HG02678 (cell line): ENCODE results near the gene KATNAL1.

ENCODE experiments used
- ATAC-seq: cut with Tn5 transposase; IDR thresholded peaks from one replicate; pipeline ENCODE4 v1.9.1; 2021; ENCODE audit warnings: mild to moderate bottlenecking, moderate library complexity; ENCODE audit not compliant: unreplicated experiment

The KATNAL1 gene

DNA sequence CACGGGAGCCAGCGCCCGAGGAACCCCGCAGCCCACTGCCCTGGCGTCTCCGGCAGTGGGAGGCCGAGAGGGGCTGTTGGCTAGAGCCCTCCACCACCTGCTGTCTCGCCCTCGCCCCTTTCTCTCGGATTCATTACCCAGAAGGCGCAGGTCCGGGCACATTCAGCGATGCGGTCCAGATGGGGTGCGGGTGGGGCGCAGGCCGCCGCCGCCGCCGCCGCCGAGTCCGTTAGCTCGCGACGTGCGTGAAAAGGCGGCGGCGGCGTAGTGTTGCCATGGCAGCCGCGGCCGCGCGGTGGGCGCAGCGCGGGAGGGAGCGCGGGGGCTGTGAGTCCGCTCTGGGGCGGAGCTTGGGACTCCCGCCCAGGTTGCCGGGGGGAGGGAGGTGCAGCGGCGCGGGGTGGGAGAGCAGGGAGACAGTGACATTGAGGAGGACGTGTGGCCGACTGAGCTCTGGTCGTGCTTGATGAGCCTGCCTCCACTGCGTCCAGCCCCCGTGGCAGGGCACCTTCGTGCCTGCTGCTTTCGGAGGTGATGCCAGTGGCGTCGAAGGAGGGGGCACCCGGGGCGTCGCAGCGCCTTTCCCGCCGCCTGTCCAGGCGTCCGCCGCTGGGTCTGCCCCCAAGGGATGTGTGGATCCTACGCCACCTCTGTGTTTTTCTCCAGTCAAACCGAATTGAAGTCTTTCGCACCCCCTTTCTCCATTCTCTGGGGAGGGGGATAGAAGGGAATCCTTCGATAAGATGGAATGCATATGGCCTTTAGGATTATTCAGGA, at the start of gene KATNAL1:
Gene KATNAL1 (minus strand): TSS at position 358 of the 777 bp plus-strand sequence. CDS start 23,774 bp downstream, outside the sequence.
- peak; percentile 62 for ATAC-seq

DNA sequence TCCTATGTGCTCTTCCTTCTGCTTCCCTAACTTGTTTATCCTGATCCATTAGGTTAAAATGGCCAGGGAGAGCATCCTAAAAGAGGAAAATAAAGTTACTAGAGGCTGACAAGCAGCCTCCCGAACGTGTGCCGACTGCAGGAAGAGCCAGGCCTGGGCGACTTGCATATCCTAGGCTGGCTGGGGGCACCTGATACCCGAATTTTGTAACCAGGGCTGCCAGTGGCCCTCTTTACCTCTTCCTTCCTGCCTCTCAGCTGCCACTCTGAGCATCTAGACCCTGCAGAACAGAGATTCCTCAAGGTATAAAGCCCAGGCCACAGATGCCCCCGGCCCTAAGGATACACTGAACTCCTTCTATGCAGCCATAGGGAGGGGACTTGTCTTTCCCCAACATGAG, 48.5 kb upstream of the KATNAL1 start:
- no peak for ATAC-seq

DNA sequence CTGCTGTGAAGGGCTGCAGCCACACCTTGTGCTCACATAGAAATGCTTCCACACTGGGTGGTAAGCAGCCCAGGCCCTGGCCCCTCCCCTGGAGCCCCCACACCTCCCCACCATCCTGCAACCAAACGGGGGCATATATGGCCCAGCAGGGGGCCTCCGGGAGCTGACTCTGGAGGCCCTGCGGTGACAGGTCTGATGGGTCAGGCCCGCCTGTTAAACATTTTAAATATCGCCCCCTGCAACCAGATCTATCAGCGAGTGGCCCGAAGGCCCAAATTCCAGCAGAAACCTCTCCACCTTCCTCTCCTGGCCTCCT, 48.0 kb upstream of the KATNAL1 start:
- peak; percentile 60 for ATAC-seq

DNA sequence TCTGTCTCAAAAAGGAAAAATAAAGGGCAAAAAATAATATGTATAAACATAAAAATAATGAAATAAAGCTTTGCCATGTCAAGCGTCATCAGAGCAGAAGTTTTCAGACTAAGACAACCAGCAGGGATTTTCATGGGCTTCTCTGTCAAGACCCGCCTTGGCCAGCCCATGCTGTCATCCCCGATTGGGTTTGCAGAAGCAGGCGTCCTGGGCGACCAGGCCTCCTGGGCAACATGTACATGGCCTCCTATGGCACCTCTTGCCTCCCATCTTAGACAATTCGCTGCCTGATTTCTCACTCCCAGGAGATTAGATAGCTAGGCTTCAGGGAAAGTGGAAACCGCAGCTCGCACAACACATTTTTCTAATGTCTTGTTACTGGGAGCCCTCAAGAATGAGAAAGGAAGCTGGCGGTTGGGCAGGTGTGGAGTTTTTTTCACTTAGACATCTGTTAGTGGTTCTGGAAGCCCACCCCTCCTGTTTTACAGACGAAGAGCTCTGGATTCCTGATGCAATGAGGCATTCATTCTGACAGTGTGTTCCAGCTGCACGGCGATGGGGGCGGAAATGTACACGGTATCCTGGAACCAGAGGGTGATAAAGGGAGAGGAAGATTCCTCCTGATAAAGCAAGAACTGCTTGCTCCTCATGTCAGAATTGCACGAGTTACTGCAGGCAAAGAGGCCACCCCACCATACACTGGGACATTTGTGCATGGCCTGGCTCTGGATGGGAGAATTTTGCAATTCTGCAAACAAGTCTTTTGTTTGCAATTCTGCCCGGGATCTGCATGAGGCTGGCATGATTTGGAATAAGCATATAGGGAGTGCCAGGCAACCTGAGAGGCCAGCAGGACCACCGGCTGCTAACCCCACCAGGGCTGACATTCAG, 47.4 kb upstream of the KATNAL1 start:
- peak; percentile 31 for ATAC-seq

DNA sequence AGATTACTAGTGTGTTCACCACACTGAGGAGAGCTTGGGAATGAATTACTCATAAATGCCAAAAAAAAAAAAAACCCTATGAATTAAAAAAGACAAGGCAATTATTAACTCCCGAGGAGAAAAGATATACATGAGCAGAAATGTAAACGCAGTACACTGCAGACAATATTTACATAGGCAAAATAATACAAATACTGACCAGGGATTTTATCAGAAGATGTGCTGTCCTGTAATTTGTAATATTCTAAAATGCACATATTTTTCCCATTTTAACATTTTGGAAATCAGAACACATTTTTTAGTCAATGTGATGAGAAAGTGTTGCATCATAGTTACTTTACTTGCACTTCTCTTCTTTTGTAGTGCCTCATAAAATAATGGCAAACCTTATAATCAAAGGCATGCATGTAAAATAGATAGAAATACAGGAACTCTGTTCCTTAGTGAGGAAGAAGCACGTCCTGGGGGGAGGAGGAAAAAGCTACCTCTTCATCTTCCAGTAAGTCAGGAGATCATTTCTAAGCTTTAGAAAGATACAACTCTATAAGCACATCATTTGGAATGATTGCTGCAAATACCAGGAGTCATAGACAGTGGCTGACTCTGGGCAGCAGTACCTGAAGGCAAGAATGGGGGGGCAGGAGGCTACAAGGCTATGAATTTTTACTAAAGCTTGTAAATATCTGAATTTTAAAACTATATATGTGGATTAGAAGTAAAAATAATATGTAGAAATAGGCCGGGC, 46.3 kb upstream of the KATNAL1 start:
- ATAC-seq = no peak

DNA sequence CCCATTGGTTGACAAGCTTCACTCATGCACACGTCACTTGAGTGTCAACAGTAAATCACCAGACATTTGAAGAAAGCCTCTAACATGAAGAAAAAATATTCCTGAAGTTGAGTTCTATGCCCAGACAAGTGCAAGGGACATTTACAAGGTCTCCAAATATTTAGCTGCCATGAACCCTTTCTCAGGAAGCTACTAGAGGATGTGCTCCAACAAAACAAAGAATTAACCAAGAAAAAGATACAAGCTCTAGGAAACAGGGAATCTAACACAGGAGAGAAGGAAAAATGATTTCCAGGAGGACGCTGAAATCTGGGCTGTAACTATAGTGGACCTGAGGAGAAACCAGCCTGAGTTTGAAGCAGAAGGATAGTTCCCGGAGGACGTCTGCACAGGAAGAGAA, 45.7 kb upstream of the KATNAL1 start:
- ATAC-seq = no peak

DNA sequence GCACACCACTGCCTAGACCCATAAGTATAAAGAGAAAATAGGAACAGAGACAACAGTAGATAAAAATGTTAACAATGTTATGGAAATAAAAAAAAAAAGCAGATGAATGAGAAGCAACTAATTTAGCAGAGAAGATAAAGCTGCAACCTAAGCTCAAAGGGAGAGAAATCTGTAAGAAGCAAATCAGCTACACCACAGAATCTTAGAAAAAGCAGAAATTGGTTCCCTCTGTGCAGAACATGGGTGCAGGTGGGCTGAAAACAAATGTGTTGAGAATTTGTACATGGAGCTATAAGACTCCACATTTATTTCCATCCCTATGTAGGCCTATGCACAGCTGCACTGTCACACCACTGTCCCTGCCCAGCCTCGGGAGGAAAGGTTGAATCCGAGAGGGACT, 44.8 kb upstream of the KATNAL1 start:
- ATAC-seq = no peak

DNA sequence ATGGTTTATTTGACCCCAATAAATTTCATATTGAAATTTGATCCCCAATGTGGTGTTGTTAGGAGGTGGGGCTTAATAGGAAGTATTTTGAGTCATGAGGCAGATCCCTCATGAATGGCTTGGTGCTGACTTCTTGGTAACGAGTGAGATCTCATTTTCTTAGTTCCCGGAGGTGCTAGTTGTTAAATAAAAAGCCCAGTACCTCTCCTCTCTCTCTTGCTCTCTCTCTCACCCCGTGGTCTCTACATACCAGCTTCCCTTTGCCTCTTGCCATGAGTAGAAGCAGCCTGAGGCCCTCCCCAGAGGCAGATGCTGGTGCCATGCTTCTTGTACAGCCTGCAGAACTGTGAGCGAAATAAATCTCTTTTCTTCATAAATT, 39.4 kb upstream of the KATNAL1 start:
- peak; percentile 26 for ATAC-seq

DNA sequence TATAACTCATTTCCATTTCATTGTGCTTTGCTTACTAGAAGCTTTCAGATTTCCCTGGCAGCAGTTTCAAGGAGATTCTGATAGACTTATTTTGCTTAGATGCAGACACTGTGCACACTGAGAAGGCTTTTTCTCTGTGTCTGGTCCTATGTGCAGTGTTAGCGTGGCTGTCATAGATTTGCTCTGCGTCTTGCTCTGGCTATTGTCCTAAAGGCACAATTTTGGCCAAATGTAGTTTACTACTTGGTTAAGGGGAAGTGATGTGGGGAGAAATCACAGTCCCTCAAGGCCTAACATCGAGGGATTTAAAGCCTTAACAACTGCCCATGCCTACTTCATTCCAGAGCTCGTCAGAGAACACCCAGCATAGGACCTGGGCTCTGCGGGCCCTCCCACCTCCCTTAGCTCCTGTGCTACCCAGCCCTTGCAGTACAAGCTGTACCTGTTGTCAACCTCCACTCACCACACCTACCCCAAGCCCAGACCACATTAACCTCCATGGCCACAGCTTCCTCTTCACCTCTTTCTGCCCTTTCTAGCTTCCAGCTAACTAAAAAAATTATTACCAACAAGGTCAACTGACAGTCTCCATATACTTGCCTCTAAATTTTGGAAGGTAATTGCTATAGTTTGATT, 38.9 kb upstream of the KATNAL1 start:
- ATAC-seq = peak; percentile 87

DNA sequence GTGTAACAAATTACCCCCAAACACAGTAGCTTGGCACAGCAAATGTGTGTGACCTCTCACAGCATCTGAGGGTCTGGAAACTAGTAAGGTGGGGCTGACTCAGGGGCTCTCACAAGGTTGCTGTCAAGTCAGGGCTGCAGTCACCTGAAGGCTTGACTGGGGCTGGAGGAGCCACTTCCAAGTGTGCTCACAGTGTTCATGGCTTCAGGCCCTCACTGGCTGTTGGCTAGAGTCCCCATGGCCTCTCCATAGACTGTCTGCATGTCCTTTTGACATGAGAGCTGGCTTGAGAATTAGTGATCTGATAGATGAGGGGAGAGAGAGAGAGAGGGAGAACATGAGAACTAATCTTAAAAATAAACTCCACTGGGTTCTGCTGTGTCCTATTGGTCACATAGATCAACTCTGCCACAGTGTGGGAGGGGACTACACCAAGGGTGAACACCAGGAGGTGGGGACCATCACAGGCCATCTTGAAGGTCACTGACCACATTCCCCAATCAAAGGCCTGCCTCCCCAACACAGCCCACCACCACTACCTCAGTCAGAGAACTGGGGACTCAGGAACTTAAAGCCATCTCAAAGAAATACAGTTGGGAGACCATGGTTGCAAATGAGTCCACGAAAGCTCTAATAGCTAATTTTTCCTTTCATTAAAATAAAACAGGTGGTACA, 38.2 kb upstream of the KATNAL1 start:
- no peak for ATAC-seq

DNA sequence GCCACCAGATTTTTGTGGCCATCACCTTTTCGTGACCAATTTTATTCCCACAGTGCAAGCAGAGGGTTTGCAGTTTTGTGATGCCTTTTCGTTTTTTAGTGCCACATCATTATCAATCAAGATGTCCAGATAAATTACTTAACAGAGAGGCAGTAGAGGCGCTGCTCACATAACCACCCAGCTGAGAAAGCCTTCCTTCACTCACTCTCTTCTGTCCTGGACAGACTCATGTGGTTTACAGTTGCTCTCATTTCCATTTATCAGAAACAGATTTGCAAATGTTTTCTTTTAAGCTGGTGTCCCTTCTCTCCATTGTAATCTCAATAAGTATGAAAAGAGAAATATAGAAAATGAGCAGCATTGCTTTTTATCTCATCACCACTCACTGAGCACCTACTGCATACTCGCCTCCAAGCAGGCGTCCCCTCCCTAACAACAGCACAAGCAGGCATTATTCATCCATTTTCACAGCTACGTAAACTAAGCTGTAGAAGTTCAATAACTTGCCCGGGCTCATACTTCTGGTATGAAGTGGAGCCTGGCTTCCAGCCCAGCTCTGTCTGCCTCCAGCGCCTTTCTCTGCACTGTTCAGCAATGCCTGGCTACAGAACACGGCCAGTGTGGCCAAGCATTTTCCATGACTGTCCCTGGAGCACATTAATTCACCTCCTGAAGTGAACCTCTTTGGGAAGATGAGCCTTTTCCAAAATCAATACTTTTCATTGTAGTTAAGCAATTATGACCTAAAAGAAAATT, 34.6 kb upstream of the KATNAL1 start:
- ATAC-seq = no peak

DNA sequence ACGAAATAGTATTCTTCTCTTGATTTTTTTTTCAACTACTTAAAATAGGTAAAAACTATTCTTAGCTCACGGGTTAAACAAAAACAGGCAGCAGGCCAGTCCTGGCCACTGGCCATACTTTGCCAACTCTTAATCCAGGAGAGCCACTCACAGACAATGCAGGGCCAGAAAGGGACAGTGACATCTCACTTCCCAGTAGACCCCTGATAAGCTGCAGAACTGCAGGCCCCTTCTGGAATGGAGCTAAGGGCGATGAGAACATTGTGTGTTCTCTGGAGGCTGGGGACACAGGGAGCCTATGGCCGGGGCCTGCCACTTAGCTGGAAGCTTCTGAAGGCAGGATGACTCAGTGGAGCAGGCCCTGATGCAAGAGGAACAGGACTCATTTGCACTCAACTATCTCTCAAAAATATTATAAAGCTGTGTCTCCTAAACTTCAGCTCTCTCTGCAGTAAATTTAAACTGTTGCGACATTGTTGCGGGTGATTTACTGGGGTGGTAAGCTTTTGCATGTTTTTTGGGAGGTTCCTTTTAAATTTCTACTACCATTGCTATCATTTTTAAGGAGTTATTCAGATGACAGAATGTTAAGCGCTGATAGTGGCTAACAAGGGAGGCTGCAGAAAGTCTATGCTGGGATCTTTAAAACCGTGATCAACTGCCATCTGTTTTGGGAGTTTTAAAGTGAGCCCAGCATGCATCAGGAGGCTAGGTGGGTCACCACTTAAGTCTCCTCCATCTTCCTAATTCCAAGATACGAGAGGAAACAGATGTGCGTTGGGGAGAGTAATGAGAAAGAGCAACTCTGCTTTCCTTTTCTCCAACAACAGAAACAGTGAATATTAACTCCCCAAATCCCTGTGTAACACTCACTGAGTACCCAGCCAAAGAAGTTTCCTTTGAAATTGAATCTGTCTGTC, 33.2 kb upstream of the KATNAL1 start:
- no peak for ATAC-seq

DNA sequence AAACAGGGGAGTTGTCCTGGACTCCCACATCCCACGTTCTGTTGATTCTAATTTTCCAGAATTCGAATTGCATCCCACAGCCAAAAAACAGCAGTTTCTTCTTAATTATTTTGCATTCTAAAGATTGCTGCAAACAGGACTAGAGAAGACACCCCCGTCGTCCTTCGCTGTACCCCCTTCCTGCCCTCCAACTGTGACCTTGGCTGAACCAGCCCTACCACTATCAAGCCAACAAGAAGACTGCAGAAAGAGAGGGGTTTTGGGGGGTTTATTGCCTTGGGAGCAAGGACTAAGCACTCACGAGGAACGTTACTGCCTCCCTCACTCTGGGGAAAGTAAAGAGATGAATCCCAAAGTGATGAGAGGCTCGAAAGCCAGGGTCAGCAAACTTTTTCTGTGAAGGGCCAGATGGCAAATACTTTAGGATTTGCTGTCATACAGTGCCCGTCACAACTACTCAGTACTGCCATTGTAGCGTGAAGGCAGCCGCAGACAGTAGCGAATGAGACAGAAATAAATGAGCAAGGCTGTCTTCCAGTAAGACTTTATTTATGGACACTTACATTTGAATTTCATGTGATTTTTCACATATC, 32.5 kb upstream of the KATNAL1 start:
- ATAC-seq = no peak

DNA sequence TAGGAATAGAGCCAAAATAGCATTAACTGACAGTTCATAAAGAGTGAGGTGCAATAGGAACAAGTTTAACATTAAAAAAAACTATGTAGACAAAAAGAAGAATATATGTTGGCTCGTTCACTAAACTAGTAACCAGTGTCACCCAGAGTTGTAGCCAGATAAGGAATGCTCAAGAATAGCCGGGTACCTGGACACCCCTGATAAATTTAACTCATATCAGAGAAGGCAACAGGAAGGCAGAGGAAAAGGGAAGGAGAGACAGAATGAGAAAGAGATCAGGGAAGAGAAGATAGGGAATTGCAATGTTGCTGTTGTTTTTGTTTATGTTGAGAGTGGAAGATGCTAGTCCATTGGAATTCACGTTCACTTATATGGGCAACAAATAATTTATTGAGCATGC, 31.6 kb upstream of the KATNAL1 start:
- ATAC-seq = no peak

DNA sequence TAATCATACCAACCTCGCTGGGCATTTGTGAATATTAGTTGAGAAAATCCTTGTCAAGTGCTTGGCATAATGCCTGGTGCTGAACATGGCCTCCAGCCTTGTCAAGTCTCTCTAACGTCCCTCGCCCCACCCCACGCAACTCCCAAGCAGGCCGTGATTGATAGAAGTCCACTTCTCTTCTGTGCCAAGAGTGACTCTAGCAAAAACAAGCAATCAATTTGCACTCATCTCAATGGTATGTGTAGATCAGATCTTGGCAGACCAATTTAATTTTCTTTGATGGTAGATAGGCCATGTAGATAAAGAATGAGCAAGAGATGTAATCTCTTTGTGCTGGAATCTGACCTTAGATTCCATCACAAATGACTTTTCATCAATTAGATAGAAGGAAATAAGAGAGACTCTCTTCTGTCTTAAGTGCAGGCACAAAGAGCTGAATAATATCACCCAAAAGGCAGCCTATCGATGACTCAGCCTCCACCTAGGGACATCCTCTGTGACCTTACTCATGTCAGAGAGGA, 31.0 kb upstream of the KATNAL1 start:
- no peak for ATAC-seq

DNA sequence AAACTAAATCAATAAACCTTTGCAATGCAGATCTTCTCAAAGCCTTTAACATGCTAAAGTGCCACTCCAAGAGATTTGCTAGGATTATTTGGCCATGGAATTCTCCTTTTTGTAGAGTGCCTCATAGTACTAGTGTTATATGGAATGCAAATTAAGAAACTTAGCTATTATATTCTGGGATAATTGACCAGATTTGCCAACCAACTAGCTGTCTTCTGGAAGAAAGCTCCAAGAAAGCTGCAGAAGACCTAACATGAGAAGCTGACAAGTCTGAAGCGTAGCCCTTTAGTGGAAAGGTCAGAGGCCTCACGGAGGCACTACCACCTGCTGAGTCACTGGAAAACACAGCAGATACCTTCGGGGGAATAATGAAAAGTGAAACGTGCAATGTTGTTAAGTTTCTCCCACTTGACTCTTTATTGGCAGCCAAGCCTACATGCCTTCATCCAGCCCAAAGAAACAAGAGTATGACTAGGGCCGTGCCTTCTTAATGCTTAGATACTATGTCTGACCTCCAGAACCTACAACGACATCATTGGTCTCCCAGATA, 29.8 kb upstream of the KATNAL1 start:
- no peak for ATAC-seq

DNA sequence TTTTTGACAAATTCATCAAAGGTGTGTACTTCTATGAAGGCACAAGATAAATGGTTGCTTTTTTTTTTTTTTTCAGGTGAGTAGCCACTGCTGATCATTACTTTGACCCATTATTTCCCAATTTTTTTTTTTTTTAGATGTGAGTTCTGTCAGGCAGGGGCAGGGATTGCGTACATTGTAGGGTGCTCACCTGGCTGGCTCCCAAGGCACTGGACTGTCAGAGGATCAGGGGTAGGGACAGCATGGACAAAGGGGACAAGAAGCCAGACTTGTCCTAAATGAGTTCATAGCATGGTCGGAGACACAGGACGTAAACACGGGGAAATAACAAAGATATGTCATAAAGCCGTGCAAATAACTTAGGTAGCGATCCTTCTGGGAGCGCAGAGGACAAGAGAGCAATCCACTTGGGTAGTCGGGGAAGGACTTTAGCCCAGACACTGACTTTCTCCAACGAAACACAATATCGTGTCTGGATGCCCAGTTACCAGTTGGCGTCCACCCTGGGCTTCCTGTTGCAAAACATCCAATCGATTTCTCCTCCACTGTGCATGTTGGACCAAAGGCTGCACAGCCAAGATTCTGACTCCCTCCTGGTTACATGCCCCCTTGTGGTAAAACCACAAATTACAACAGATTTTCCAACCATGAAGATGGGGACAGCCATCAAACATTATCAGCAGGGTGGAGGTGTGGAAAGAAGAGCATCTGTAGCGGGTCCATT, 27.5 kb upstream of the KATNAL1 start:
- no peak for ATAC-seq
